DOHH2 (cell line): ENCODE data around the gene C3orf22.

ENCODE experiments used
- CTCF ChIP-seq: fragments of 200-600 bp; sonication (generic); IDR thresholded peaks from one replicate; pipeline ENCODE4 v1.5.1; 2014; ENCODE audit warnings: antibody characterized with exemption, mild to moderate bottlenecking, low read depth, low read length; ENCODE audit not compliant: poor library complexity, severe bottlenecking
- EZH2phosphoT487 ChIP-seq: fragments of 200-600 bp; sonication (generic); IDR thresholded peaks from 2 replicates; pipeline ENCODE4 v1.6.1; 2017; ENCODE audit warnings: borderline replicate concordance, mild to moderate bottlenecking, antibody characterized with exemption, low read length, moderate library complexity, mixed read lengths

GRCh38 chr3:126543457-126544061, 15.2 kb downstream of the C3orf22 start:
- TF ChIP-seq CTCF (no peak), EZH2phosphoT487 (no peak)
